ENCODE measurements around the gene TBPL1.

TBPL1 gene

DNA sequence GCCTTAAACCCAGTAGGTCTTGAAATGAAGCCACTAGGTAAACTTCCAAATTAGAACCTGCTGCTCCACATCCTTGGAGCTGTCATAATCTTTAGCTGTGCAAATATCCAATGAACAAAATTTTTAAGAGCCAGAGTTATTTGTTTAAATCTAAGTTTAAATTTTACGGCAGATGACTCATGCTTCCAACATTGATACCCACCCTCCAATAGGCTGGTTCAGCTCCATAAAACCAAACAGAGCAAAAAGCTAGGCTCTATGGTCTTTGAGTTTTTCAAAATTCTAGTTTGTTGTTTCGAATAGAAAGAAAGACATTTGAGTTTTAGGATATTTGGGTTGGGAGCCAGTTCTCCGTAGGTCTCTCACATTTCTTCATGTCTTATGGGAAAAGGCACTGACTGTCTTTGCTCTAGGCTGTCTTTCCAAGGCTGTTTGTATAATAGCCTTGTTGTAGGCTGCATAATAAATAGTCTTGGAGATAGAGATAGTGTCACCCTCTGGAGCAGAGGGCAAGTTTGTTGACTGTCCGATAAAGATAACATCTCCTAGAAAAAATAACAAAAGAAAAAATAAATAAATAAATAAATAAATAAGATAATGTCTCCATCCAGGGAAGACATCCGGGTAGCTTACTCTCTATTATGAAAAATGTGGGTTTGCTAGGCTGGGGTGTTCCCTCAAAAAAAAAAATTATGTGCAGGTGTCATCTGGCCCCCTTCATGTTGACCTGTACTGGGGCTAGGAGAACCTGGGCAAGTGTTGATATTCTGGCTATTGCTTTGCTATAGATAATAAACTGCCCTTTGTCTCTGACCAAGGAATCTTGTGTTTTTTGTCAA lies 62.9 kb downstream of the TBPL1 start:
- TF ChIP-seq, protein P1, sequence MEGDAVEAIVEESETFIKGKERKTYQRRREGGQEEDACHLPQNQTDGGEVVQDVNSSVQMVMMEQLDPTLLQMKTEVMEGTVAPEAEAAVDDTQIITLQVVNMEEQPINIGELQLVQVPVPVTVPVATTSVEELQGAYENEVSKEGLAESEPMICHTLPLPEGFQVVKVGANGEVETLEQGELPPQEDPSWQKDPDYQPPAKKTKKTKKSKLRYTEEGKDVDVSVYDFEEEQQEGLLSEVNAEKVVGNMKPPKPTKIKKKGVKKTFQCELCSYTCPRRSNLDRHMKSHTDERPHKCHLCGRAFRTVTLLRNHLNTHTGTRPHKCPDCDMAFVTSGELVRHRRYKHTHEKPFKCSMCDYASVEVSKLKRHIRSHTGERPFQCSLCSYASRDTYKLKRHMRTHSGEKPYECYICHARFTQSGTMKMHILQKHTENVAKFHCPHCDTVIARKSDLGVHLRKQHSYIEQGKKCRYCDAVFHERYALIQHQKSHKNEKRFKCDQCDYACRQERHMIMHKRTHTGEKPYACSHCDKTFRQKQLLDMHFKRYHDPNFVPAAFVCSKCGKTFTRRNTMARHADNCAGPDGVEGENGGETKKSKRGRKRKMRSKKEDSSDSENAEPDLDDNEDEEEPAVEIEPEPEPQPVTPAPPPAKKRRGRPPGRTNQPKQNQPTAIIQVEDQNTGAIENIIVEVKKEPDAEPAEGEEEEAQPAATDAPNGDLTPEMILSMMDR (IDR thresholded peaks at IDR 0.05) = no peak
- no peaks in the 10 kb centered on the region for H3K36me3 ChIP-seq
- H3K27ac ChIP-seq = no peak overlapping the region
- H3K27me3 ChIP-seq = peaks cover 33% of the 10 kb centered on the region
- H3K4me3 ChIP-seq (ENCODE audit: low read depth in 1 of 2, low read length in 1 of 2) = no peak overlapping the region
- no peaks in the 10 kb centered on the region for H3K9me3 ChIP-seq
- no peaks in the 10 kb centered on the region for H3K4me1 ChIP-seq (ENCODE audit: control insufficient read depth in 1 of 2, insufficient read depth in 1 of 2, low read depth in 1 of 2, low read length in 1 of 2)

DNA sequence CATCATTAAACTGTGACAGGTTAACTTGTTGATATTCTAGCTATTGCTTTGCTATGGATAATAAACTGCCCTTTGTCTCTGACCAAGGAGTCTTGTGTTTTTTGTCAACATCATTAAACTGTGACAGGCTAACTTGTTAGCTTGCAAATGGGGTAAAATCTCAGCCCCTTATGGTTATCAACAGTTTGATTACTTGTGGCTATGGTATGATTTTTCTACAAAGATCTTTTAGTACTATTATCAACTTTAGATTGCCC lies 63.5 kb downstream of the TBPL1 start:
- TF ChIP-seq, protein P1 (IDR thresholded peaks at IDR 0.05) = no peak
- Histone ChIP-seq H3K4me1 (ENCODE audit: control insufficient read depth in 1 of 2, insufficient read depth in 1 of 2, low read depth in 1 of 2, low read length in 1 of 2) (peaks cover under 1% of the 10 kb centered on the region in 2 experiments), H3K4me3 (ENCODE audit: low read depth in 1 of 2, low read length in 1 of 2) (no peak overlapping the region), H3K9me3 (no peaks in the 10 kb centered on the region), H3K27me3 (peaks cover 33% of the 10 kb centered on the region), H3K36me3 (no peaks in the 10 kb centered on the region), H3K27ac (no peak overlapping the region)

DNA sequence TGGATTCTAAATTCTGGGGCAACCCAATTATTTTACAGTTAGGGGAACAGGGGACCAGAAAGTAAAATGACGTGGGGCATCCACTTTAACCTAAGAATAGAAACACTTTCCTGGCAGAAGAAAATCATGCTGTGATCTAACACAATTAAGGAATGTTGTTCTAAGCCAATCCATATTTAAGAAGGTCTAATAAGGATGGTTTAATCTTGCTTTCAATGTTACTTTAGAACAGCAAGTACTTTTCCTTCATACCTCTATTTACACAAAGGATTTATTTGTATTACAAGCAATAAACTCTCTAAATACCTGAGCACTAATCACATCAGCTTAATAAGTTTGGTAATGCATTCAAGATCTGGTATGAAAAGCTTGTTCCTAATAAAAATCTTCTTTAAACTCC lies 67.0 kb downstream of the TBPL1 start:
- Histone ChIP-seq H3K4me3 (ENCODE audit: low read depth in 1 of 2, low read length in 1 of 2) (no peak overlapping the region), H3K9me3 (no peaks in the 10 kb centered on the region), H3K27ac (no peak overlapping the region), H3K27me3 (peaks cover 15% of the 10 kb centered on the region), H3K36me3 (no peaks in the 10 kb centered on the region), H3K4me1 (ENCODE audit: control insufficient read depth in 1 of 2, insufficient read depth in 1 of 2, low read depth in 1 of 2, low read length in 1 of 2) (peaks cover 4 to 5% of the 10 kb centered on the region in 2 experiments)
- TF ChIP-seq, protein P1 (IDR thresholded peaks at IDR 0.05) = no peak

DNA sequence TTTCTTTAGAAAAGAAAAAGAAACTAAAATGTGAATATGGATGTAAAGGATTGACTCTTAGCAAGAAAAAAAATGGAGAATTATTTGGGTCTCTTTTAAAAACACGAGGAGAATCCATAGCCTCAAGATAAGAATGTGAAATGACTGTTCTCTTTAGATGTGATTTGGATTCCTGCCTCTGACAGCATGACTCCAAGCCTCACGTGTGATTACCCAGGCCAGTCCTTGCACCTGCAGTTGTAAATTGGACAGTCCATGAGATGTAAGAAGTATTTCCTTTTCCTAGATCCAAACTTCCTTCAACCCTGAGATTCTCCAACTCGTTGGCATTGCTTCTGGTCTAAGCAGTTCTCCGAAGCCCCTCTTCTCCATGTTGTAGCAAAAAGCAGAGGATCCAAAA lies 67.5 kb downstream of the TBPL1 start:
- Histone ChIP-seq H3K4me1 (ENCODE audit: control insufficient read depth in 1 of 2, insufficient read depth in 1 of 2, low read depth in 1 of 2, low read length in 1 of 2) (peaks cover 4 to 5% of the 10 kb centered on the region in 2 experiments), H3K27ac (no peak overlapping the region), H3K36me3 (no peaks in the 10 kb centered on the region), H3K9me3 (no peaks in the 10 kb centered on the region), H3K27me3 (peaks cover 14% of the 10 kb centered on the region), H3K4me3 (ENCODE audit: low read depth in 1 of 2, low read length in 1 of 2) (no peak overlapping the region)
- TF ChIP-seq, protein P1 (IDR thresholded peaks at IDR 0.05) = no peak

DNA sequence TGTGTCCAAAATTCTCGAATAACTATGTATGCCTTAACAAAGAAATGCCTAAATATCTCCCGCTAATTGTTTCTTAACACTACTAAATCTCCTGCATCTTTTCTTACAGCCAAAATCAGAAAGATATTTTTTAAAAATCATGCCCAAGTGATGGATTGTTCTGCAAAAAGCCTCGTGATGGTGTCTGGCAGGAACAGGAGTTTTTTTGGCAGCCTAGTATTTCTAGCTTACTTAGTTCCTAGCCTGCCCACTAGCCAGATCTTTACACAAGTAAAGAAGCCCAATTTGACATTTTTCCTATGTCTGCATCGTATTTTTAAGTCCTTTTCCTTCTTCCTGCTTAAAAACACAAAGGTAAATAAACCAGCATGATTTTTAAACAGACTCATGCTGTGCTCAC lies 67.9 kb downstream of the TBPL1 start:
- no peak overlapping the region for H3K27ac ChIP-seq
- peaks cover 14% of the 10 kb centered on the region for H3K27me3 ChIP-seq
- TF ChIP-seq, protein P1 (IDR thresholded peaks at IDR 0.05) = no peak
- no peaks in the 10 kb centered on the region for H3K9me3 ChIP-seq
- H3K36me3 ChIP-seq = no peaks in the 10 kb centered on the region
- H3K4me1 ChIP-seq (ENCODE audit: control insufficient read depth in 1 of 2, insufficient read depth in 1 of 2, low read depth in 1 of 2, low read length in 1 of 2) = peaks cover 4 to 5% of the 10 kb centered on the region in 2 experiments
- no peak overlapping the region for H3K4me3 ChIP-seq (ENCODE audit: low read depth in 1 of 2, low read length in 1 of 2)
